Measurements from ENCODE around the gene GLI2. TPM values are rescaled to one million over a fixed set of nuclear protein-coding genes. Genes with fewer than 3 reads are reported as not detected.

The GLI2 gene
- total and polyA plus RNA-seq, 2 donors (not counting 1 experiment from before 2014, with no cell fraction given), result 2.8 to 3.3 TPM

- no peaks in the 10 kb centered on the region for H4K20me1 ChIP-seq (ENCODE audit: control insufficient read depth, extremely low read depth, insufficient read depth, low read length)
- peak overlapping the region; percentile 7 for H2AFZ ChIP-seq (ENCODE audit: low read length)
- peak overlapping the region; percentile 84 for H3K9ac ChIP-seq (ENCODE audit: insufficient read depth, low read length)
- no peaks in the 10 kb centered on the region for H3K9me3 ChIP-seq (ENCODE audit: control insufficient read depth, insufficient read depth, low read depth, low read length)
- no peak for TF ChIP-seq EZH2 (IDR thresholded peaks at IDR 0.05; ENCODE audit: low read length, missing control alignments)
- TF ChIP-seq CTCF (conservative IDR thresholded peaks at IDR 0.05 in 1 of 2, IDR thresholded peaks at IDR 0.05 in 1 of 2; ENCODE audit: low read depth in 1 of 2, low read length in 2 of 2), result no peak
- peak overlapping the region; percentile 51 to 87 (median 74) for H3K4me3 ChIP-seq (replicated peaks in 1 of 4; ENCODE audit: control extremely low read depth in 1 of 4, insufficient read depth in 1 of 4, low read depth in 3 of 4, low read length in 4 of 4)
- DNase-seq (ENCODE audit: low read depth in 2 of 2), result peak in 1 of 2 donors; percentile 23
- no peaks in the 10 kb centered on the region for H3K27me3 ChIP-seq (ENCODE audit: control insufficient read depth, insufficient read depth, low read length)
- peak overlapping the region; percentile 89 for H3K27ac ChIP-seq (ENCODE audit: insufficient read depth, low read length)
- H3K36me3 ChIP-seq (ENCODE audit: control insufficient read depth, insufficient read depth, low read length), result no peaks in the 10 kb centered on the region
- H3K79me2 ChIP-seq (ENCODE audit: control insufficient read depth, insufficient read depth, low read length), result peaks cover 40% of the 10 kb centered on the region
- H3K4me2 ChIP-seq (ENCODE audit: extremely low read depth, insufficient read depth, low read length), result peak overlapping the region; percentile 73
- H3K4me1 ChIP-seq (ENCODE audit: control insufficient read depth, extremely low read depth, insufficient read depth, low read length), result peaks cover 10% of the 10 kb centered on the region
Measured at GRCh38 chr2:120736202-120736623, 545 bp downstream of the GLI2 start.

DNA sequence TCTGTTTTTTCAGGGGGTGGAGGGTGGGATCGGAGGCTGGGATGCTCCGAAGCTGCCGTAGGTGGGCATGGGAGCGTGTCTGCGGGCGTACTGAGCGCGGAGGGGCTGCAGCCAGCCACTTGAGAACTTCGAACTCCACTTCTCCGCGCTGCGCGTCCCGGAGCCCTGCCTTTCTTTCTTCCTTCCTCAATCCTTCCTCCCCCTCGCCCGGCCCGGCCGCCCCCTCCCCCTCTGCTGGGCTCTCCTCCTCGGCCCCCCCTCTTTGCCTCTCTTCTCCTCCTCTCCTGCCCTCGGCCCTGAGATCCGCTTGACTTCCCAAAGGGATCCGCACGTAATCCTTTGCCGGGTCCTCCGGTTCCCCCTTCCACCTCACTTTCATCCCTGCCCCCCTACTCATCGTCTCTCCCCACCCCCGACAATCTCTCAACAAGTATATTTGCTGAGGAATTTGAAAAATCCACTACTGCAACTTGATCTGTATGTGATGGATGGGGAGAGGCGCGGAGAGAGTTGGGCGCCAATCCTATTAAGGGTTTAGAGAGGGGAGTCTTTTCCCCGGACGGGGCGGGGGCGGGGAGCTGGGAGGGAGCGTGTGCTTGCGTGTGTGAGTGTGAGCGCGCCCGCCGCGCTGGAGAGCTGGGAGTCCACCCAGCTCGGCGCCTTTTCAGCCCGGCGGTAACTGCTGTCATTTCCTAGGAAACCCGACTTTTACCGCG, 1.1 kb downstream of the GLI2 start:
- Histone ChIP-seq H3K9me3 (ENCODE audit: control insufficient read depth, insufficient read depth, low read depth, low read length) (no peaks in the 10 kb centered on the region), H3K27me3 (ENCODE audit: control insufficient read depth, insufficient read depth, low read length) (no peaks in the 10 kb centered on the region), H3K9ac (ENCODE audit: insufficient read depth, low read length) (peak overlapping the region; percentile 84), H4K20me1 (ENCODE audit: control insufficient read depth, extremely low read depth, insufficient read depth, low read length) (no peaks in the 10 kb centered on the region), H3K4me1 (ENCODE audit: control insufficient read depth, extremely low read depth, insufficient read depth, low read length) (peaks cover 10% of the 10 kb centered on the region), H3K4me2 (ENCODE audit: extremely low read depth, insufficient read depth, low read length) (peak overlapping the region; percentile 99), H3K36me3 (ENCODE audit: control insufficient read depth, insufficient read depth, low read length) (no peaks in the 10 kb centered on the region), H2AFZ (ENCODE audit: low read length) (peak overlapping the region; percentile 7), H3K4me3 (replicated peaks in 1 of 4; ENCODE audit: control extremely low read depth in 1 of 4, insufficient read depth in 1 of 4, low read depth in 3 of 4, low read length in 4 of 4) (peak overlapping the region; percentile 51 to 87 (median 74)), H3K27ac (ENCODE audit: insufficient read depth, low read length) (peak overlapping the region; percentile 89), H3K79me2 (ENCODE audit: control insufficient read depth, insufficient read depth, low read length) (peaks cover 42% of the 10 kb centered on the region)
- peak; percentile 87 to 96 for DNase-seq (ENCODE audit: low read depth in 2 of 2)
- TF ChIP-seq CTCF (conservative IDR thresholded peaks at IDR 0.05 in 1 of 2, IDR thresholded peaks at IDR 0.05 in 1 of 2; ENCODE audit: low read depth in 1 of 2, low read length in 2 of 2) (no peak), EZH2 (IDR thresholded peaks at IDR 0.05; ENCODE audit: low read length, missing control alignments) (no peak)

GRCh38 chr2:120737340-120738101, 1.9 kb downstream of the GLI2 start:
- Histone ChIP-seq H2AFZ (ENCODE audit: low read length) (no peak overlapping the region), H3K4me2 (ENCODE audit: extremely low read depth, insufficient read depth, low read length) (peak overlapping the region; percentile 99), H3K27ac (ENCODE audit: insufficient read depth, low read length) (peak overlapping the region; percentile 89), H3K27me3 (ENCODE audit: control insufficient read depth, insufficient read depth, low read length) (no peaks in the 10 kb centered on the region), H4K20me1 (ENCODE audit: control insufficient read depth, extremely low read depth, insufficient read depth, low read length) (no peaks in the 10 kb centered on the region), H3K9me3 (ENCODE audit: control insufficient read depth, insufficient read depth, low read depth, low read length) (no peaks in the 10 kb centered on the region), H3K4me3 (replicated peaks in 1 of 4; ENCODE audit: control extremely low read depth in 1 of 4, insufficient read depth in 1 of 4, low read depth in 3 of 4, low read length in 4 of 4) (peak overlapping the region; percentile 51 to 87 (median 74)), H3K79me2 (ENCODE audit: control insufficient read depth, insufficient read depth, low read length) (peaks cover 48% of the 10 kb centered on the region), H3K4me1 (ENCODE audit: control insufficient read depth, extremely low read depth, insufficient read depth, low read length) (peaks cover 10% of the 10 kb centered on the region), H3K36me3 (ENCODE audit: control insufficient read depth, insufficient read depth, low read length) (no peaks in the 10 kb centered on the region), H3K9ac (ENCODE audit: insufficient read depth, low read length) (peak overlapping the region; percentile 84)
- peak; percentile 49 to 82 for DNase-seq (ENCODE audit: low read depth in 2 of 2)
- TF ChIP-seq CTCF (conservative IDR thresholded peaks at IDR 0.05 in 1 of 2, IDR thresholded peaks at IDR 0.05 in 1 of 2; ENCODE audit: low read depth in 1 of 2, low read length in 2 of 2), result no peak
- TF ChIP-seq EZH2 (IDR thresholded peaks at IDR 0.05; ENCODE audit: low read length, missing control alignments), result no peak

Data from fibroblast of lung (primary cell).